GM18502 (cell line): ENCODE measurements around the gene CPED1.
"Not testable (repeated sequence)": the region's sequence is repeated elsewhere in the genome, so short reads cannot be mapped to it uniquely, and the experiment has no call there.

Source experiments
- ATAC-seq: cut with Tn5 transposase; IDR thresholded peaks from one replicate; pipeline ENCODE4 v1.9.1; 2021; ENCODE audit warnings: mild to moderate bottlenecking; ENCODE audit not compliant: unreplicated experiment, poor library complexity

Gene CPED1

GRCh38 chr7:121267612-121268011 lies 279.1 kb downstream of the CPED1 start:
- ATAC-seq: no peak

GRCh38 chr7:121269798-121270197 lies 281.3 kb downstream of the CPED1 start:
- ATAC-seq: no peak

DNA sequence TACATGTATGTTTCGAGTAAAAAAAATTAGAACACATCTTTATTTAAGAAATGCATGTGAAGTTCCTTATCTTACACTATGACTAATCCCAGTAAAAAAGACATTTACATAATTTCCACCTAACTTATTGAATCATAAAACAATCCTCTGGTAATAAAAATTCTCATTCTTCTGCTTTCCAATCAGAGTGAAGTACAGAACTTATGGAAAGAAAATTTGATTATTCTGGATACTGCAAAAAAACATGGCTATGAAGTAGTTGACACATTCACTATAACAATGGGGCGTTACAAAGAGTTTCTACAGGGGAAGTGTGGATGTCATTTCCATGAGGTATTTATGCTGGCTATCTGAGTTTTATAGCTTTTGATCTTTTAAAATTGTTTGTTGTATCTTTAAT lies 282.6 kb downstream of the CPED1 start:
- no peak for ATAC-seq

- peak; percentile 71 for ATAC-seq
Observed at GRCh38 chr7:121271916-121272315, 283.4 kb downstream of the CPED1 start.

DNA sequence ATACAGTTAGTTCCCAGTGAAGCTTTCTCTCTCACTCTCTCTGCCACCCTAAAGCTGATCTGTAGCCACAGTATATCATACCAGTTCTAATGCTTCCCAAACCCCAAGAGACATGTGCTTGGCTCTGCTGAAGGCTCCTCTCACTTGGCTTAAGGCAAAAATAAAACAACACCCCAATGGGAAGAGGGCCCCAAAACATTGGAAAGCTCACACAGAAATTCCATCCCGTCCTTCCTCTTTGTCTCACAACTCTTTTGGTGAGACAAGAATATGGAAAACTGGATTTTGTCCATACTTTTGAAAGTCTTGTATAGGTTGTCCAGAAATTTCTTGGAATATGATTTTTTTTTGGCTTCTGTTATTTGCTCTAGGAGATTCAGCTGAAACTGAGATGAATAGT lies 284.2 kb downstream of the CPED1 start:
- no peak for ATAC-seq

GRCh38 chr7:121273467-121274167 lies 285.1 kb downstream of the CPED1 start:
- ATAC-seq: peak; percentile 41

- ATAC-seq: no peak
Observed at GRCh38 chr7:121274467-121274866, 286.0 kb downstream of the CPED1 start.

DNA sequence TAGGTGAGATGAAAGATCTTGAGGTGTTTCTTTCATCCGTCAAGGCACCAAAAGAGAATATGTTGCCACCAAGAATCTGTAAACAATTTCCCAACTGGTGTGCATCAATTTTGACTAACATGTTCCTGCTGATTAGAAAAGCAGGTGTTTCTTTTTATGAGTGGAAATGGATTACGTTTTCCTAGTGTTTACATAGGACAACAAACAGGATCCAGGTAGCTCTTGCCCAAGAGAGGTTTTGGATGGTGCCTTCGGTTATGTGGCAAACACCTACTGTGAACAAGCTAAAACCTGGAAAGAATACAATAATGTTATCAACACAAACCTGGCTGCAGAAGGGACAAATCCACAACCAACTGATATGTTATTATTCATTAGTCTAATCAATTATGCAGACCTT lies 286.7 kb downstream of the CPED1 start:
- ATAC-seq: no peak

- ATAC-seq: no peak
Observed at GRCh38 chr7:121276313-121276712, 287.8 kb downstream of the CPED1 start.

DNA sequence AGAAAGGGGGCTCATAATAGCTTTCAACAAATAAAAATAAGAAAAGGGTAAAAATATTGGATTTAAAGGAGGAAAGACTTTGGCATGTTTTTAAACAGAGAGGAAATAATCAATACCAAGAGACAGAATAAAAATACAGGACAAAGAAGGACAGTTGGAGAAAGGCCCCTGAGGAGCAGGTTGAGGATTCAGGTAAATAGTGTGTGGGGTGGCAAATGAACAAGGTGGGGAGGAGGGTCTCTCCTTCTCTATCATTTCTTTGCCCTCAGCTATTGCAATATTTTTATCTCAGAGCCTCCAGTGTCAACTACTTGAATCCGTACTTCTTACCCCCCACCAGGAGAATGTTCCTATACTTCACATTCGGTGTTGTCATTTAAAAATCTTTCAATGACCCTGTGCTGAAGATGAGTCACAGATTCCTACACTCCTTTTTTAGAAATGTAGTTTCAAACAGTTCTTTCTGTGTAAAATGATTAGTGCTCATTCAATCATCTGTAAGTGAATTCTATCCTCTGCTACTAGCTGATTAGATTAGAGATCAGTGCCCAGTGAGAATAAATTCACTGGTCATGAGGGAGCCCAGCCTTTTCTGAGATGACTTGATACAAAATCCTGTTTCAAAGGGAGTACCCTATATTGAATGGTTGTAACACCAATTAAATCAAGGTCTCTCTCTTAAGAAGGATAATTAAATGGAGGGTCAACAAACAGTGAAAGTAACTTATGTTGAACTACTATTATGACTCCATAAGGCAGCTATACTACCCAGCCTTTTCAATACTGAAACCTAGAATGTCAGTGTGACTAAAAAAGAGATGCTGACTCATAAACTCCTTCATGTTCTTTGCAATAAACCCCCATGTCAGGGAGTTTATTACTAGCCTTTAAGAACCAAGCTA lies 289.9 kb downstream of the CPED1 start:
- ATAC-seq: peak; percentile 99

- ATAC-seq: no peak
Observed at GRCh38 chr7:121279060-121279620, 290.6 kb downstream of the CPED1 start.

- no peak for ATAC-seq
Observed at GRCh38 chr7:121279822-121280221, 291.3 kb downstream of the CPED1 start.

DNA sequence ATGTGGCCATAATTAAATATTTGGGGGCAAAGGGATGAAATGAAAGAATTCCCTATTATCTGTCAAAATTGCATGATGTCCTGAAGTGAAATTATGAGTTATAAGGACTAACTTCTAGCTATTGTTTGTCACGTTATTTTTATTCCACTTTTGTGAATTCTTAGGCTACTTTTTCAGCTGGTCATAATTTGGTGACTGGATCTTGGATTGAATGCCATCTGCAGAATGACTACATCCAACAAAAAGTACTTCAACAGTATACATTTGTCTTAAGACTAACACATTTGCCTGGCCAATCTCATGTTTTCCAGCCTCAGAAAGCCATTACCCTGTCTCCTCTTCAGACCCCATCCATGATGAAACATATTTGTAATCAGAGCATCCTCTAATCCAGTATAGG lies 292.1 kb downstream of the CPED1 start:
- no peak for ATAC-seq

GRCh38 chr7:121282129-121282528 lies 293.6 kb downstream of the CPED1 start:
- no peak for ATAC-seq

DNA sequence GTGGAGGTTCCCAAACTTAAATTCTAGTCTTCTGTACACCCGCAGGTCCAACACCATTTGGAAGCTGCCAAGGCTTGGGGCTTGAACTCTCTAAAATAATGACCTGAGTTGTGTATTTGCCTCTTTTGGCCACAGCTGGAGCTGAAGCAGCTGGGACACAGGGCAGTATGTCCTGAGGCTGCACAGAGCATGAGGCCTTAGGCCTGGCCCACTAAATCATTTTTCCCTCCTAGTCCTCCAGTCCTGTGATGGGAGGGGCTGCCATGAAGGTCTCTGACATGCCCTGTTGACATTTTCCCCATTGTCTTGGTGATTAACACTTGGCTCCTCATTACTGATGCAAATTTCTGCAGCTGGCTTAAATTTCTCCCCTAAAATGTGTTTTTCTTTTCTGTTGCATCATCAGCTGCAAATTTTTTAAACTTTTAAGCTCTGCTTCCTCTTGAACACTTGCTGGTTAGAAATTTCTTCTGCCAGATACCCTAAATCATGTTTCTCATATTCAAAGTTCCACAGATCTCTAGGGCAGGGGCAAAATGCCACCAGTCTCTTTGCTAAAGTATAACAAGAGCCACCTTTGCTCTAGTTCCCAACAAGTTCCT lies 296.7 kb downstream of the CPED1 start:
- no peak for ATAC-seq

DNA sequence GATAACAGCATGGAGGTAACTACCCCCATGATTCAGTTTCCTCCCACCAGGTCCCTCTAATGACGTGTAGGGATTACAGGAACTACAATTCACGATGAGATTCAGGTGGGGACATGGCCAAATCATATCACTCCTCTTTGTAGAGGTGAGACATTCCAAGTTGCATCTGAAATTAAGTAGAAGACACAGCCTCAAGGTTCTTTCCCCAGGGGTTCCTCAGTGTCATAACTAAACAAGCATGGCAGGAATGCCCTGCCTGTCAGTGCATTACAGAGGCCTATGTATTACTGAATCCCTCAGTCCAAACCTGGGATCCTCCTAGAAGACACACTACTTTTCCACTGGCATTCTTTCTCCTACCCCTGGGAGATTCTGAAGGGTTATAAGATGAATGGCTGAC lies 297.7 kb downstream of the CPED1 start:
- ATAC-seq: no peak

DNA sequence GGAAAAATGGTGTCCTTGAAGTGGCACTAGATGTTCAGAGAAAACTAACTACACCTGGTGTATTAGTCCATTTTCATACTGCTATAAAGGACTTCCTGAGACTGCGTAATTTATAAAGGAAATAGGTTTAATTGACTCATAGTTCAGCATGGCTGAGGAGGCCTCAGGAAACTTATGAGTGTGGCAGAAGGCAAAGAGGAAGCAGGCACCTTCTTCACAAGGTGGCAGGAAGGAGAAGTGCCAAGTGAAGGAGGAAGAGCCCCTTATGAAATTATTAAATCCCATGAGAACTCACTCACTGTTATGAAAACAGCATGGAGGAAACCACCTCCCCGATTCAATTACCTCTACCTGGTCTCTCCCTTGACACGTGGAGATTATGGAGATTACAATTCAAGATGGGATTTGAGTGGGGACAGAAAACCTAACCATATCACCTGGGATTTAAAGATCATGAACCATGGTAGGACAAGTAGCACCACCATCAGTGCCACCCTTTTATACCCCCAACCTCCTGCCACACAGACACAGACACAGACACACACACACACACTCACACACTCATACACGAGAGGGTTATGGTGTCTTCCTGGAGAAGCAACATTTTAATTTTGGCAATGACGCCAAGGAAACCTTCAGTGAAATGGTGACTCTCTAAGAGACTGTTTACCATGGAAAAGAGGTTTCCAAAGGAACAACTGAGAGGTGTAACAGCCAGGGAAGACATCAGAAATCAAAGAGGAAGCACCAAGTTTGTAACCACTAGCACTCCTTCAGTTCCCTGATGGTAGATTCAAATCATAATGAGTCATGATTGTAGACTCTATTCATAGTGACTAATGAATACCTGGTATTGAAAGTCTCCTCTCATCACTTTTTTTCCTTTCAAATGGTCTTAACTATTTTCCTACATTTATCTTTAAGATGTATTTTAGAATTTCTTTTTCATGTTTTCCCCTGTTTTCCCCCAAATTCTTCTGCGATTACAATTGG lies 298.5 kb downstream of the CPED1 start:
- ATAC-seq: no peak

GRCh38 chr7:121288894-121289293 lies 300.4 kb downstream of the CPED1 start:
- no peak for ATAC-seq

DNA sequence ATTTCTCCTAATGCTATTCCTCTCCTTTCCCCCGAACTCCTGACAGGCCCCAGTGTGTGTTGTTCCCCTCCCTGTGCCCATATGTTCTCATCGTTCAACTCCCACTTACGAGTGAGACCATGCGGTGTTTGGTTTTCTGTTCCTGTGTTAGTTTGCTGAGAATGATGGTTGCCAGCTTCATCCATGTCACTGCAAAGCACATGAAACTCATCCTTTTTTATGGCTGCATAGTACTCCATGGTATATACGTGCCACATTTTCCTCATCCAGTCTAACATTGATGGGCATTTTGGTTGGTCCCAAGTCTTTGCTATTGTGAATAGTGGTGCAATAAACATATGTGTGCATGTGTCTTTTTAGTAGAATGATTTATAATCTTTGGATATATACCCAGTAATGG lies 301.4 kb downstream of the CPED1 start:
- ATAC-seq: not testable (repeated sequence)
